Measurements from ENCODE around the gene TBC1D5. TPM values are rescaled to one million over a fixed set of nuclear protein-coding genes. Genes with fewer than 3 reads are reported as not detected.

The TBC1D5 gene
- total and polyA plus RNA-seq, 2 of the 8 experiments (the other 6 are each of a cell fraction or from before 2014, with no cell fraction given) = 11.0 to 22.9 TPM

GRCh38 chr3:17431484-17432045, 310.9 kb downstream of the TBC1D5 start:
- Histone ChIP-seq H3K23ac (ENCODE audit: insufficient read length) (no peak overlapping the region), H4K5ac (ENCODE audit: insufficient read length, low read depth, low read length) (no peak overlapping the region), H4K91ac (replicated peaks; ENCODE audit: insufficient read length, low read length) (no peak overlapping the region), H3K56ac (replicated peaks; ENCODE audit: insufficient read length, low read depth, low read length) (no peak overlapping the region), H3K18ac (ENCODE audit: extremely low read depth, low read length) (no peak overlapping the region), H2BK120ac (replicated peaks; ENCODE audit: low read depth, low read length) (no peak overlapping the region), H3K36me3 (ENCODE audit: control insufficient read depth in 2 of 4, insufficient read depth in 4 of 4, low read length in 3 of 4) (no peaks in the 10 kb centered on the region), H3K27ac (ENCODE audit: low read depth, low read length) (no peak overlapping the region), H4K8ac (ENCODE audit: extremely low read depth, insufficient read depth, low read length) (no peak overlapping the region), H4K20me1 (replicated peaks in 1 of 2; ENCODE audit: control insufficient read depth in 1 of 2, insufficient read depth in 2 of 2, low read length in 2 of 2) (no peaks in the 10 kb centered on the region), H3K79me2 (ENCODE audit: control insufficient read depth in 1 of 2, insufficient read depth in 2 of 2, low read length in 2 of 2) (no peaks in the 10 kb centered on the region), H2AK5ac (ENCODE audit: low read depth, low read length) (no peak overlapping the region), H3K9ac (replicated peaks in 1 of 4; ENCODE audit: extremely low read depth in 1 of 4, low read depth in 3 of 4, low read length in 3 of 4) (no peak overlapping the region), H3K4me1 (replicated peaks in 1 of 4; ENCODE audit: control insufficient read depth in 3 of 4, insufficient read depth in 4 of 4, low read length in 3 of 4) (peaks cover 0 to 5% (median 0%) of the 10 kb centered on the region in 4 experiments; a peak in 2 of 7 replicates), H3K27me3 (replicated peaks in 1 of 4; ENCODE audit: control insufficient read depth in 3 of 4, extremely low read depth in 1 of 4, insufficient read depth in 3 of 4, low read length in 3 of 4) (no peaks in the 10 kb centered on the region), H3K4me3 (ENCODE audit: extremely low read depth in 1 of 4, insufficient read depth in 2 of 4, low read depth in 3 of 4, low read length in 4 of 4) (no peak overlapping the region), H3K23me2 (ENCODE audit: low read depth, low read length) (no peaks in the 10 kb centered on the region), H3K4me2 (ENCODE audit: insufficient read depth in 1 of 2, low read depth in 2 of 2, low read length in 2 of 2) (no peak overlapping the region), H3K14ac (ENCODE audit: insufficient read length) (no peak overlapping the region), H2BK12ac (ENCODE audit: low read depth, low read length) (no peak overlapping the region), H3K79me1 (ENCODE audit: low read depth, low read length) (no peaks in the 10 kb centered on the region), H3K4ac (replicated peaks; ENCODE audit: insufficient read length, low read depth, low read length) (no peak overlapping the region), H2BK5ac (ENCODE audit: low read depth, low read length) (no peak overlapping the region), H2AFZ (ENCODE audit: low read length) (no peak overlapping the region), H2BK15ac (ENCODE audit: low read length) (no peak overlapping the region), H3K9me3 (ENCODE audit: insufficient read depth in 2 of 2, low read depth in 1 of 2, low read length in 1 of 2) (no peaks in the 10 kb centered on the region), H2BK20ac (ENCODE audit: low read length) (no peak overlapping the region)
- ChIA-PET POLR2A (ENCODE audit: partially characterized antibody) (no interaction called here), CTCF (ENCODE audit: partially characterized antibody) (interaction anchor here (0.6 to 1.8 kb wide), 3 partner anchors 255 to 409 kb away, joined by 3 to 7 read pairs (median 3); no protein-coding TSS in a partner anchor)
- no peak for FAIRE-seq
- WGBS, 2 experiments (ENCODE audit: extremely low coverage in 1 of 2, insufficient coverage in 1 of 2, insufficient read length in 1 of 2, insufficient replicate concordance in 2 of 2, low coverage in 1 of 2, low lambda C conversion rate in 2 of 2, missing lambda C conversion rate in 1 of 2) = 85% methylated on average over 2 of the region's 2 CpGs; no CpG with 5 or more reads in 1 of the 2 experiments
- DNase-seq (ENCODE audit: low read depth in 1 of 2, low spot score in 2 of 2) = no peak
- TF ChIP-seq USF2 (IDR thresholded peaks at IDR 0.05; ENCODE audit: low read length) (no peak), GTF2F1 (IDR thresholded peaks at IDR 0.05; ENCODE audit: borderline replicate concordance, low read depth, low read length) (no peak), CEBPB (IDR thresholded peaks at IDR 0.05; ENCODE audit: low read depth, low read length) (no peak), CBX8 (IDR thresholded peaks at IDR 0.05; ENCODE audit: borderline replicate concordance, low read depth, low read length) (no peak), MAX (IDR thresholded peaks at IDR 0.05) (no peak), BACH1 (IDR thresholded peaks at IDR 0.05; ENCODE audit: low read length) (no peak), SUZ12 (IDR thresholded peaks at IDR 0.05; ENCODE audit: low read length) (no peak), SIX5 (IDR thresholded peaks at IDR 0.05; ENCODE audit: low read depth, low read length) (no peak), SP4 (IDR thresholded peaks at IDR 0.05; ENCODE audit: low read length) (no peak), CREB1 (IDR thresholded peaks at IDR 0.05) (no peak), FOSL1 (IDR thresholded peaks at IDR 0.05; ENCODE audit: insufficient read depth, low read depth, low read length) (no peak), TEAD4 (IDR thresholded peaks at IDR 0.05; ENCODE audit: low read depth, low read length) (no peak), E2F6 (IDR thresholded peaks at IDR 0.05) (no peak)
